Panc1 (cell line): Measurements from ENCODE around the gene GALR1.

Experiments
- CTCF ChIP-seq: fragments of 450-650 bp; IDR thresholded peaks from 2 replicates; pipeline ENCODE4 v1.5.1; 2017; ENCODE audit warnings: mild to moderate bottlenecking
- POLR2AphosphoS5 ChIP-seq: IDR thresholded peaks from 2 replicates; pipeline ENCODE4 v1.6.1; 2012; ENCODE audit warnings: mild to moderate bottlenecking, low read depth, low read length, moderate library complexity
- SIN3A ChIP-seq: IDR thresholded peaks from 2 replicates; pipeline ENCODE4 v1.6.1; 2012; ENCODE audit warnings: low read depth, mild to moderate bottlenecking, low read length, moderate library complexity, borderline replicate concordance; ENCODE audit not compliant: insufficient read depth
- TCF7L2 ChIP-seq: IDR thresholded peaks from 2 replicates; pipeline ENCODE4 v1.6.1; 2011; ENCODE audit warnings: mild to moderate bottlenecking, low read depth, low read length, inconsistent platforms
- TF ChIP-seq, protein P1 (sequence below), 2 experiments: IDR thresholded peaks; 2 replicates each; pipeline ENCODE4 v1.6.1; 2011 to 2012; ENCODE audit warnings: low read depth in 2 of 2, control low read depth in 1 of 2, low read length in 1 of 2, mild to moderate bottlenecking in 1 of 2, moderate library complexity in 1 of 2; ENCODE audit not compliant: insufficient read depth in 1 of 2

GRCh38 chr18:77305676-77306075 is 56.0 kb downstream of the GALR1 start:
- no peak for TF ChIP-seq POLR2AphosphoS5
- no peak for TF ChIP-seq CTCF
- TF ChIP-seq, protein P1, sequence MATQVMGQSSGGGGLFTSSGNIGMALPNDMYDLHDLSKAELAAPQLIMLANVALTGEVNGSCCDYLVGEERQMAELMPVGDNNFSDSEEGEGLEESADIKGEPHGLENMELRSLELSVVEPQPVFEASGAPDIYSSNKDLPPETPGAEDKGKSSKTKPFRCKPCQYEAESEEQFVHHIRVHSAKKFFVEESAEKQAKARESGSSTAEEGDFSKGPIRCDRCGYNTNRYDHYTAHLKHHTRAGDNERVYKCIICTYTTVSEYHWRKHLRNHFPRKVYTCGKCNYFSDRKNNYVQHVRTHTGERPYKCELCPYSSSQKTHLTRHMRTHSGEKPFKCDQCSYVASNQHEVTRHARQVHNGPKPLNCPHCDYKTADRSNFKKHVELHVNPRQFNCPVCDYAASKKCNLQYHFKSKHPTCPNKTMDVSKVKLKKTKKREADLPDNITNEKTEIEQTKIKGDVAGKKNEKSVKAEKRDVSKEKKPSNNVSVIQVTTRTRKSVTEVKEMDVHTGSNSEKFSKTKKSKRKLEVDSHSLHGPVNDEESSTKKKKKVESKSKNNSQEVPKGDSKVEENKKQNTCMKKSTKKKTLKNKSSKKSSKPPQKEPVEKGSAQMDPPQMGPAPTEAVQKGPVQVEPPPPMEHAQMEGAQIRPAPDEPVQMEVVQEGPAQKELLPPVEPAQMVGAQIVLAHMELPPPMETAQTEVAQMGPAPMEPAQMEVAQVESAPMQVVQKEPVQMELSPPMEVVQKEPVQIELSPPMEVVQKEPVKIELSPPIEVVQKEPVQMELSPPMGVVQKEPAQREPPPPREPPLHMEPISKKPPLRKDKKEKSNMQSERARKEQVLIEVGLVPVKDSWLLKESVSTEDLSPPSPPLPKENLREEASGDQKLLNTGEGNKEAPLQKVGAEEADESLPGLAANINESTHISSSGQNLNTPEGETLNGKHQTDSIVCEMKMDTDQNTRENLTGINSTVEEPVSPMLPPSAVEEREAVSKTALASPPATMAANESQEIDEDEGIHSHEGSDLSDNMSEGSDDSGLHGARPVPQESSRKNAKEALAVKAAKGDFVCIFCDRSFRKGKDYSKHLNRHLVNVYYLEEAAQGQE (IDR thresholded peaks at IDR 0.05; ENCODE audit: insufficient read depth in 1 of 2, low read depth in 2 of 2, low read length in 1 of 2), result no peak
- no peak for TF ChIP-seq SIN3A
- TF ChIP-seq TCF7L2, result no peak
